Measurements from ENCODE around the gene ECHDC3.

ECHDC3 gene

DNA sequence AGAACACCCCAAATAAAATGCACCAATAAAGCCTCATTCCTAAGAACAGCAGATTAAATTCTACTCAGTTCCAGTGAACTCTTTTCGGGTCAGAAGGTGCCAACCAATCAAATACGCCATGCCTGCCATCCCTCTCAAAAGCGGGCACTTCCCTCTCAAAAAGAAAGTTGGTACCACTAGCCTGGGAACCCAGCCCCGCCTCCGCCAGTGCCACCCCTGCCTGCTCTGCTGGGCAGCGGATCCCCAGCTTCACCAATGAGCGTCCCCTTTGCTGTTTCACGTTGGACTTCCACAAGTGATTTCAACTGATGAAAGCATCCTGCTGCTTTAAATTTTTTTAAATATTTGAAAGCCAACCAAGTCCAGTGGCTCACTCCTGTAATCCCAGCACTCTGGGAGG is 47.8 kb downstream of the ECHDC3 start:
- Histone ChIP-seq H3K9me2 (replicated peaks; ENCODE audit: control insufficient read depth, low read length) (no peaks in the 10 kb centered on the region), H3F3A (ENCODE audit: control insufficient read depth, insufficient read depth) (no peaks in the 10 kb centered on the region), H3K27ac (ENCODE audit: low read depth, low read length) (no peak overlapping the region), H3K4me3 (ENCODE audit: low read length) (no peak overlapping the region), H3K9me3 (ENCODE audit: control insufficient read depth, insufficient read depth, low read length) (no peaks in the 10 kb centered on the region), H3K79me2 (ENCODE audit: control insufficient read depth, low read length) (no peaks in the 10 kb centered on the region), H3K4me1 (ENCODE audit: control insufficient read depth, low read length) (no peaks in the 10 kb centered on the region), H3K27me3 (ENCODE audit: control insufficient read depth, low read length) (peaks cover 5% of the 10 kb centered on the region), H3K4me2 (ENCODE audit: low read length) (no peak overlapping the region), H4K20me1 (ENCODE audit: control insufficient read depth, insufficient read depth, low read depth, low read length) (no peaks in the 10 kb centered on the region), H3K36me3 (ENCODE audit: control insufficient read depth, low read length) (no peaks in the 10 kb centered on the region)
- TF ChIP-seq CTCF (IDR thresholded peaks at IDR 0.05; ENCODE audit: low read depth, low read length, poor library complexity, severe bottlenecking) = no peak
- TF ChIP-seq EZH2phosphoT487 (IDR thresholded peaks at IDR 0.05; ENCODE audit: borderline replicate concordance, low read length) = no peak

GRCh38 chr10:11793762-11794479 is 51.7 kb downstream of the ECHDC3 start:
- Histone ChIP-seq H3F3A (ENCODE audit: control insufficient read depth, insufficient read depth) (no peaks in the 10 kb centered on the region), H3K9me3 (ENCODE audit: control insufficient read depth, insufficient read depth, low read length) (no peaks in the 10 kb centered on the region), H3K4me1 (ENCODE audit: control insufficient read depth, low read length) (peaks cover 10% of the 10 kb centered on the region), H4K20me1 (ENCODE audit: control insufficient read depth, insufficient read depth, low read depth, low read length) (no peaks in the 10 kb centered on the region), H3K36me3 (ENCODE audit: control insufficient read depth, low read length) (no peaks in the 10 kb centered on the region), H3K9me2 (replicated peaks; ENCODE audit: control insufficient read depth, low read length) (no peaks in the 10 kb centered on the region), H3K27me3 (ENCODE audit: control insufficient read depth, low read length) (no peaks in the 10 kb centered on the region; the same call in 1 of the 2 replicates), H3K4me3 (ENCODE audit: low read length) (no peak overlapping the region), H3K79me2 (ENCODE audit: control insufficient read depth, low read length) (no peaks in the 10 kb centered on the region), H3K27ac (ENCODE audit: low read depth, low read length) (no peak overlapping the region), H3K4me2 (ENCODE audit: low read length) (no peak overlapping the region)
- TF ChIP-seq EZH2phosphoT487 (IDR thresholded peaks at IDR 0.05; ENCODE audit: borderline replicate concordance, low read length) = no peak
- TF ChIP-seq CTCF (IDR thresholded peaks at IDR 0.05; ENCODE audit: low read depth, low read length, poor library complexity, severe bottlenecking) = no peak

DNA sequence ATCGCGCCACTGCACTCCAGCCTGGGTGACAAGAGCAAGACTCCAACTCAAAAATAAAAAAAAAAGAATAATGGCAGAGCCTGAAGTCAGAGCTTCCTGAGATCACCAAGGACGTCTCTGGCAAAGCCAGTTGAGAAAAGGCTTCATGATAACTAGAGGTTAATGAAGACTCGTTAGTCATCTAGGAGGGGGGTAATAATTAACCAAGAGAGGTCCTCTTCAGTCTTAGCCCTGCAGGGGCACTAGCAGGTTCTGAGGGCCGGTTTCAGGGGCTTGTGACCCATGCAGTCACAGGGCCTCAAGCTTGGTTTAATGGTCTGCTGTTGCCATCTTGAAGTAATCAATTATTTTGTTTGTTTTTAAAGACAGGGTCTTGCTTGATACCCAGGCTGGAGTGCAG is 52.4 kb downstream of the ECHDC3 start:
- H3K27ac ChIP-seq (ENCODE audit: low read depth, low read length) = no peak overlapping the region
- no peaks in the 10 kb centered on the region; the same call in 1 of the 2 replicates for H3K27me3 ChIP-seq (ENCODE audit: control insufficient read depth, low read length)
- H3K4me2 ChIP-seq (ENCODE audit: low read length) = no peak overlapping the region
- no peaks in the 10 kb centered on the region for H3K79me2 ChIP-seq (ENCODE audit: control insufficient read depth, low read length)
- no peaks in the 10 kb centered on the region for H3K36me3 ChIP-seq (ENCODE audit: control insufficient read depth, low read length)
- H3K4me1 ChIP-seq (ENCODE audit: control insufficient read depth, low read length) = peaks cover 16% of the 10 kb centered on the region
- TF ChIP-seq EZH2phosphoT487 (IDR thresholded peaks at IDR 0.05; ENCODE audit: borderline replicate concordance, low read length) (no peak), CTCF (IDR thresholded peaks at IDR 0.05; ENCODE audit: low read depth, low read length, poor library complexity, severe bottlenecking) (no peak)
- no peaks in the 10 kb centered on the region for H3K9me3 ChIP-seq (ENCODE audit: control insufficient read depth, insufficient read depth, low read length)
- H3K9me2 ChIP-seq (replicated peaks; ENCODE audit: control insufficient read depth, low read length) = no peaks in the 10 kb centered on the region
- H4K20me1 ChIP-seq (ENCODE audit: control insufficient read depth, insufficient read depth, low read depth, low read length) = no peaks in the 10 kb centered on the region
- no peaks in the 10 kb centered on the region for H3F3A ChIP-seq (ENCODE audit: control insufficient read depth, insufficient read depth)
- H3K4me3 ChIP-seq (ENCODE audit: low read length) = no peak overlapping the region
